Erythroblast (primary cell): ENCODE results near the gene ATP5PF.
"Not testable (repeated sequence)": the region's sequence is repeated elsewhere in the genome, so short reads cannot be mapped to it uniquely, and the experiment has no call there.

Source experiments
- DNase-seq, 2 experiments: peaks; one replicate each; lab custom pipeline; 2025; lab: John Stamatoyannopoulos, UW
- GATA1 ChIP-seq: IDR thresholded peaks from 2 replicates; pipeline ENCODE4 v1.6.1; 2011; ENCODE audit warnings: low read depth, mild to moderate bottlenecking, control low read depth, low read length, moderate library complexity
- POLR2A ChIP-seq: IDR thresholded peaks from 2 replicates; pipeline ENCODE4 v1.6.1; 2011; ENCODE audit warnings: mild to moderate bottlenecking, low read length

The ATP5PF gene

GRCh38 chr21:25737421-25737820 lies 2.7 kb upstream of the ATP5PF start:
- DNase-seq = no peak
- no peak for TF ChIP-seq POLR2A
- TF ChIP-seq GATA1 = no peak

GRCh38 chr21:25735646-25736597 lies 1.2 kb upstream of the ATP5PF start:
- TF ChIP-seq GATA1 = no peak
- TF ChIP-seq POLR2A = no peak
- DNase-seq = peak; percentile 64 to 74

- TF ChIP-seq POLR2A (peak; percentile 88), GATA1 (no peak)
- no peak for DNase-seq
Measured at GRCh38 chr21:25734654-25734903, 125 bp downstream of the ATP5PF start.

GRCh38 chr21:25733859-25734653 lies 648 bp downstream of the ATP5PF start:
- DNase-seq = peak; percentile 68 to 72

GRCh38 chr21:25732091-25732760 lies 2.5 kb downstream of the ATP5PF start:
- no peak for DNase-seq
- TF ChIP-seq POLR2A (no peak), GATA1 (no peak)

More at GRCh38 chr21:25733859-25734653, 648 bp downstream of the ATP5PF start:
- TF ChIP-seq POLR2A (no peak), GATA1 (no peak)

GRCh38 chr21:25722631-25723030 lies 12.1 kb downstream of the ATP5PF start:
- TF ChIP-seq POLR2A (no peak), GATA1 (no peak)
- DNase-seq = no peak

GRCh38 chr21:25721987-25722386 lies 12.7 kb downstream of the ATP5PF start:
- DNase-seq = no peak
- TF ChIP-seq POLR2A (no peak), GATA1 (no peak)

GRCh38 chr21:25717491-25718147 lies 17.1 kb downstream of the ATP5PF start:
- DNase-seq = peak; percentile 68 to 79
- TF ChIP-seq GATA1 = no peak

GRCh38 chr21:25714066-25714465 lies 20.6 kb downstream of the ATP5PF start:
- DNase-seq = not testable (repeated sequence)

GRCh38 chr21:25710550-25710949 lies 24.2 kb downstream of the ATP5PF start:
- DNase-seq = no peak
- TF ChIP-seq GATA1 (no peak), POLR2A (no peak)

- peak; percentile 2 to 9 for DNase-seq
Measured at GRCh38 chr21:25709684-25710265, 24.9 kb downstream of the ATP5PF start.

GRCh38 chr21:25708467-25709065 lies 26.1 kb downstream of the ATP5PF start:
- TF ChIP-seq GATA1 (no peak), POLR2A (no peak)
- DNase-seq = peak; percentile 58 to 68

More at GRCh38 chr21:25709684-25710265, 24.9 kb downstream of the ATP5PF start:
- TF ChIP-seq POLR2A = no peak
- no peak for TF ChIP-seq GATA1
